Measurements from ENCODE around the gene IFNAR2. TPM values are rescaled to one million over a fixed set of nuclear protein-coding genes. Genes with fewer than 3 reads are reported as not detected.

Gene IFNAR2
- 10 to 100 TPM in 1 of 4 donors, 1 to 10 TPM in 2, under 1 TPM in 1; 0.20 to 16.5 (median 5.1) TPM for total RNA-seq

GRCh38 chr21:33229784-33230544 is at the start of gene IFNAR2:
TSS of gene IFNAR2 (plus strand) at chr21:33229938. CDS start at chr21:33241923, 11,985 bp downstream.
- intact Hi-C loops (cut with DNase I; ENCODE audit: low total_unique reads) (loop anchor here (5.0 kb wide), 1 partner anchor 37 kb away; the partner anchor contains the start of gene IL10RB), in situ Hi-C loops (cut with MboI; ENCODE audit: low pct_ligation_motif_present in 1 of 4, low pct_unique_long_range_greater_than_20kb in 1 of 4, low sequenced_read_pairs in 3 of 4) (no loop called here)
- TF ChIP-seq POLR2A (IDR thresholded peaks at IDR 0.05) (peak; percentile 61), POLR2AphosphoS5 (IDR thresholded peaks at IDR 0.05) (peak; percentile 69 to 76 (median 75)), EP300 (IDR thresholded peaks at IDR 0.05; ENCODE audit: low read depth) (no peak)
- TF ChIP-seq, protein P1, sequence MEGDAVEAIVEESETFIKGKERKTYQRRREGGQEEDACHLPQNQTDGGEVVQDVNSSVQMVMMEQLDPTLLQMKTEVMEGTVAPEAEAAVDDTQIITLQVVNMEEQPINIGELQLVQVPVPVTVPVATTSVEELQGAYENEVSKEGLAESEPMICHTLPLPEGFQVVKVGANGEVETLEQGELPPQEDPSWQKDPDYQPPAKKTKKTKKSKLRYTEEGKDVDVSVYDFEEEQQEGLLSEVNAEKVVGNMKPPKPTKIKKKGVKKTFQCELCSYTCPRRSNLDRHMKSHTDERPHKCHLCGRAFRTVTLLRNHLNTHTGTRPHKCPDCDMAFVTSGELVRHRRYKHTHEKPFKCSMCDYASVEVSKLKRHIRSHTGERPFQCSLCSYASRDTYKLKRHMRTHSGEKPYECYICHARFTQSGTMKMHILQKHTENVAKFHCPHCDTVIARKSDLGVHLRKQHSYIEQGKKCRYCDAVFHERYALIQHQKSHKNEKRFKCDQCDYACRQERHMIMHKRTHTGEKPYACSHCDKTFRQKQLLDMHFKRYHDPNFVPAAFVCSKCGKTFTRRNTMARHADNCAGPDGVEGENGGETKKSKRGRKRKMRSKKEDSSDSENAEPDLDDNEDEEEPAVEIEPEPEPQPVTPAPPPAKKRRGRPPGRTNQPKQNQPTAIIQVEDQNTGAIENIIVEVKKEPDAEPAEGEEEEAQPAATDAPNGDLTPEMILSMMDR (IDR thresholded peaks at IDR 0.05): peak in 1 of 5 experiments; percentile 11
- Histone ChIP-seq H3K4me1 (peaks cover 0 to 30% (median 6%) of the 10 kb centered on the region in 4 donors), H3K27ac (peak within 1 kb of the TSS; percentile 95 to 97 (median 96)), H3K36me3 (no peaks in the 10 kb centered on the region), H3K4me3 (peak within 1 kb of the TSS; percentile 75 to 99 (median 92)), H3K9me3 (no peaks in the 10 kb centered on the region), H3K27me3 (no peaks in the 10 kb centered on the region)
- WGBS, 2 donors (ENCODE audit: low coverage in 1 of 2): 0% methylated on average over 44 of the region's 95 CpGs; no CpG with 5 or more reads in 1 of the 2 donors
- DNase-seq: peak; percentile 81

DNA sequence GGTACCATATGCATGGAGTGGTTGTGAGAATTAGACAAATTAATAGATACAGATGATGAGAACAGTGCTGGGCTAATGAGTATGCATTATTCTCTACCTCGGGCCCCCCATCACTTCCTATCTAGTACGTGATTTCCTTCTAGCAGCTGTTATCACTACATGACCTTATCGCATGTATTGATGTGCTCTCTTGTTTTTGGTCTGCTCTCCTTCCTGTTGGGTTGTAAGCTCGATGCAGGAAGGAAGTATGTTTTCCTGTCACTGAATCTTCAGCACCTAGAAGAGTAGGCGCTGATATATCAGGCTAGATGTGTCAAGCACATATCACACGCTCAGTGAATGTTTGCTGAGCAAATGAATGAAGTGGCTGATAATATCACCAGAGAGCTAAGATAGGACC is 43.9 kb upstream of the IFNAR2 start:
- intact Hi-C loops (cut with DNase I; ENCODE audit: low total_unique reads) (no loop called here), in situ Hi-C loops (cut with MboI; ENCODE audit: low pct_ligation_motif_present in 1 of 4, low pct_unique_long_range_greater_than_20kb in 1 of 4, low sequenced_read_pairs in 3 of 4) (no loop called here)
- Histone ChIP-seq H3K36me3 (no peaks in the 10 kb centered on the region), H3K27ac (no peak overlapping the region), H3K4me1 (no peaks in the 10 kb centered on the region), H3K9me3 (no peaks in the 10 kb centered on the region), H3K27me3 (peaks cover 34% of the 10 kb centered on the region), H3K4me3 (no peak overlapping the region)
- DNase-seq: no peak
- WGBS, 2 donors (ENCODE audit: low coverage in 1 of 2): 58 to 67% methylated on average over 5 to 6 of the region's 6 CpGs
- no peak for TF ChIP-seq POLR2A (IDR thresholded peaks at IDR 0.05)
- no peak for TF ChIP-seq EP300 (IDR thresholded peaks at IDR 0.05; ENCODE audit: low read depth)
- TF ChIP-seq, protein P1 (IDR thresholded peaks at IDR 0.05): no peak
- no peak for TF ChIP-seq POLR2AphosphoS5 (IDR thresholded peaks at IDR 0.05)

- intact Hi-C loops (cut with DNase I; ENCODE audit: low total_unique reads): no loop called here
- Histone ChIP-seq H3K36me3 (no peaks in the 10 kb centered on the region), H3K9me3 (no peaks in the 10 kb centered on the region), H3K4me3 (no peak overlapping the region), H3K27me3 (peaks cover 35% of the 10 kb centered on the region), H3K27ac (no peak overlapping the region), H3K4me1 (no peaks in the 10 kb centered on the region)
- WGBS, 2 donors (ENCODE audit: low coverage in 1 of 2): 74 to 78% methylated on average over 3 to 4 of the region's 4 CpGs
- no peak for DNase-seq
- TF ChIP-seq POLR2AphosphoS5 (IDR thresholded peaks at IDR 0.05) (no peak), POLR2A (IDR thresholded peaks at IDR 0.05) (no peak), EP300 (IDR thresholded peaks at IDR 0.05; ENCODE audit: low read depth) (no peak)
- TF ChIP-seq, protein P1 (IDR thresholded peaks at IDR 0.05): no peak
- in situ Hi-C loops (cut with MboI; ENCODE audit: low pct_ligation_motif_present in 1 of 4, low pct_unique_long_range_greater_than_20kb in 1 of 4, low sequenced_read_pairs in 3 of 4): no loop called here
Measured at GRCh38 chr21:33187276-33187675, 42.5 kb upstream of the IFNAR2 start.

- peaks cover 35% of the 10 kb centered on the region for H3K27me3 ChIP-seq
- no peaks in the 10 kb centered on the region for H3K36me3 ChIP-seq
- no peak overlapping the region for H3K4me3 ChIP-seq
- no peaks in the 10 kb centered on the region for H3K4me1 ChIP-seq
- H3K9me3 ChIP-seq: no peaks in the 10 kb centered on the region
- in situ Hi-C loops (cut with MboI; ENCODE audit: low pct_ligation_motif_present in 1 of 4, low pct_unique_long_range_greater_than_20kb in 1 of 4, low sequenced_read_pairs in 3 of 4) (no loop called here), intact Hi-C loops (cut with DNase I; ENCODE audit: low total_unique reads) (no loop called here)
- 17 to 30% methylated on average over 2 to 4 of the region's 4 CpGs for WGBS, 2 donors (ENCODE audit: low coverage in 1 of 2)
- no peak for DNase-seq
- TF ChIP-seq EP300 (IDR thresholded peaks at IDR 0.05; ENCODE audit: low read depth): no peak
- TF ChIP-seq POLR2A (IDR thresholded peaks at IDR 0.05): no peak
- TF ChIP-seq, protein P1 (IDR thresholded peaks at IDR 0.05): no peak
- TF ChIP-seq POLR2AphosphoS5 (IDR thresholded peaks at IDR 0.05): no peak
- H3K27ac ChIP-seq: no peak overlapping the region
Measured at GRCh38 chr21:33189237-33189636, 40.5 kb upstream of the IFNAR2 start.

All from transverse colon (tissue), 4 donors.